Fibroblast of lung (primary cell): ENCODE measurements around the gene RNF115. TPM values are rescaled to one million over a fixed set of nuclear protein-coding genes. Genes with fewer than 3 reads are reported as not detected.

Experiments
- DNase-seq, 2 donors: peaks; one replicate each; pipeline versions ENCODE4 v3.0.0 to v3.0.0-alpha.2; 2010; ENCODE audit warnings: low read depth in 2 of 2
- H2AFZ ChIP-seq: 2 replicates; pipeline ENCODE4 v1.5.1; 2012; ENCODE audit warnings: low read length, control low read depth, inconsistent platforms
- H3K27ac ChIP-seq: 2 replicates; pipeline ENCODE4 v1.5.1; 2011; ENCODE audit warnings: low read length, control low read depth; ENCODE audit not compliant: insufficient read depth
- H3K27me3 ChIP-seq: 2 replicates; pipeline ENCODE4 v1.5.1; 2011; ENCODE audit warnings: mild to moderate bottlenecking, low read length; ENCODE audit not compliant: control insufficient read depth, insufficient read depth
- H3K36me3 ChIP-seq: 2 replicates; pipeline ENCODE4 v1.5.1; 2011; ENCODE audit warnings: low read length; ENCODE audit not compliant: control insufficient read depth, insufficient read depth
- H3K4me1 ChIP-seq: 2 replicates; pipeline ENCODE4 v1.5.1; 2011; ENCODE audit warnings: low read length; ENCODE audit not compliant: control insufficient read depth, insufficient read depth; ENCODE audit errors: extremely low read depth
- H3K4me2 ChIP-seq: 2 replicates; pipeline ENCODE4 v1.5.1; 2011; ENCODE audit warnings: low read length, control low read depth; ENCODE audit not compliant: insufficient read depth; ENCODE audit errors: extremely low read depth
- H3K4me3 ChIP-seq, 4 experiments: fragments of 200-600 bp in 1 of 4; sonication (generic) in 1 of 4; replicated peaks in 1 of 4; 2 replicates each; pipeline ENCODE4 v1.5.1; 2011 to 2016; ENCODE audit warnings: low read length in 4 of 4, low read depth in 3 of 4, mild to moderate bottlenecking in 3 of 4, control low read depth in 2 of 4, inconsistent platforms in 1 of 4, mixed read lengths in 1 of 4; ENCODE audit not compliant: insufficient read depth in 1 of 4; ENCODE audit errors: control extremely low read depth in 1 of 4
- H3K79me2 ChIP-seq: 2 replicates; pipeline ENCODE4 v1.5.1; 2012; ENCODE audit warnings: mild to moderate bottlenecking, low read length, inconsistent platforms; ENCODE audit not compliant: control insufficient read depth, insufficient read depth
- H3K9ac ChIP-seq: 2 replicates; pipeline ENCODE4 v1.5.1; 2011; ENCODE audit warnings: mild to moderate bottlenecking, low read length, control low read depth; ENCODE audit not compliant: insufficient read depth
- H3K9me3 ChIP-seq: 2 replicates; pipeline ENCODE4 v1.5.1; 2012; ENCODE audit warnings: low read depth, low read length; ENCODE audit not compliant: control insufficient read depth, insufficient read depth
- H4K20me1 ChIP-seq: 2 replicates; pipeline ENCODE4 v1.5.1; 2011; ENCODE audit warnings: low read length; ENCODE audit not compliant: control insufficient read depth, insufficient read depth; ENCODE audit errors: extremely low read depth
- CTCF ChIP-seq, 2 donors: IDR thresholded peaks in 1 of 2; conservative IDR thresholded peaks in 1 of 2; 1 replicate in 1 of 2; 2 replicates in 1 of 2; pipeline ENCODE4 v1.5.1; 2011 to 2012; ENCODE audit warnings: low read length in 2 of 2, control low read depth in 1 of 2, inconsistent platforms in 1 of 2, low read depth in 1 of 2, mild to moderate bottlenecking in 1 of 2
- EZH2 ChIP-seq: IDR thresholded peaks from 2 replicates; pipeline ENCODE4 v1.5.1; 2012; ENCODE audit warnings: low read length, control low read depth, mild to moderate bottlenecking; ENCODE audit errors: missing control alignments
- polyA plus RNA-seq, 2 donors: library from polyadenylated mRNA; depleted of rRNA in 1 of 2; stranded (reverse) in 1 of 2; unstranded in 1 of 2; fragments of >200 nt; gene quantifications; 2 replicates each; pipeline ENCODE4 v1.2.1, GENCODE V29; 2011 to 2012; ENCODE audit warnings: missing spikeins in 1 of 2
- total RNA-seq: library from RNA; depleted of rRNA; stranded (reverse); fragments of >200 nt; gene quantifications from 2 replicates; pipeline ENCODE4 v1.2.1, GENCODE V29; 2014

Gene RNF115
- total and polyA plus RNA-seq, 2 donors (not counting 1 experiment from before 2014, with no cell fraction given) = 16.2 to 19.8 TPM

- Histone ChIP-seq H3K9me3 (no peaks in the 10 kb centered on the region), H3K4me2 (no peak overlapping the region), H3K27me3 (no peaks in the 10 kb centered on the region), H4K20me1 (no peaks in the 10 kb centered on the region), H3K4me3 (no peak overlapping the region), H3K9ac (no peak overlapping the region), H2AFZ (no peak overlapping the region), H3K4me1 (peaks cover 2% of the 10 kb centered on the region), H3K79me2 (peaks cover 62% of the 10 kb centered on the region), H3K27ac (no peak overlapping the region), H3K36me3 (no peaks in the 10 kb centered on the region)
- no peak for DNase-seq
- no peak for TF ChIP-seq EZH2
These were observed 17.1 kb downstream of the RNF115 start for GRCh38 chr1:145806844-145807243.

GRCh38 chr1:145806408-145806807 lies 17.5 kb downstream of the RNF115 start:
- TF ChIP-seq CTCF (conservative IDR thresholded peaks at IDR 0.05 in 1 of 2, IDR thresholded peaks at IDR 0.05 in 1 of 2; ENCODE audit: low read depth in 1 of 2, low read length in 2 of 2) (no peak), EZH2 (no peak)
- Histone ChIP-seq H3K79me2 (peaks cover 66% of the 10 kb centered on the region), H4K20me1 (no peaks in the 10 kb centered on the region)

GRCh38 chr1:145805057-145805456 lies 18.8 kb downstream of the RNF115 start:
- no peaks in the 10 kb centered on the region for H3K9me3 ChIP-seq
- TF ChIP-seq EZH2 = no peak
- no peak for TF ChIP-seq CTCF (conservative IDR thresholded peaks at IDR 0.05 in 1 of 2, IDR thresholded peaks at IDR 0.05 in 1 of 2; ENCODE audit: low read depth in 1 of 2, low read length in 2 of 2)
- no peak overlapping the region for H2AFZ ChIP-seq
- peaks cover 80% of the 10 kb centered on the region for H3K79me2 ChIP-seq
- H3K27ac ChIP-seq = no peak overlapping the region
- no peaks in the 10 kb centered on the region for H4K20me1 ChIP-seq
- H3K4me1 ChIP-seq = peaks cover 2% of the 10 kb centered on the region
- DNase-seq = peak; percentile 34 to 40
- no peak overlapping the region for H3K4me3 ChIP-seq
- no peaks in the 10 kb centered on the region for H3K36me3 ChIP-seq
- H3K27me3 ChIP-seq = no peaks in the 10 kb centered on the region
- no peak overlapping the region for H3K4me2 ChIP-seq
- H3K9ac ChIP-seq = no peak overlapping the region

More at GRCh38 chr1:145806408-145806807, 17.5 kb downstream of the RNF115 start:
- peaks cover 2% of the 10 kb centered on the region for H3K4me1 ChIP-seq
- DNase-seq = no peak
- no peaks in the 10 kb centered on the region for H3K27me3 ChIP-seq
- H3K9me3 ChIP-seq = no peaks in the 10 kb centered on the region
- H3K4me3 ChIP-seq = no peak overlapping the region
- no peak overlapping the region for H3K9ac ChIP-seq
- no peaks in the 10 kb centered on the region for H3K36me3 ChIP-seq
- H2AFZ ChIP-seq = no peak overlapping the region
- no peak overlapping the region for H3K27ac ChIP-seq
- H3K4me2 ChIP-seq = no peak overlapping the region
